ENCODE measurements around the gene RETREG1. TPM values are rescaled to one million over a fixed set of nuclear protein-coding genes. Genes with fewer than 3 reads are reported as not detected.
"Not testable (repeated sequence)": the region's sequence is repeated elsewhere in the genome, so short reads cannot be mapped to it uniquely, and the experiment has no call there.

RETREG1 gene
- total RNA-seq, 6 donors from 2014 or later, result 17.6 to 50.2 (median 28.3) TPM

GRCh38 chr5:16480144-16480543 is 136.7 kb downstream of the RETREG1 start:
- H3K4me3 ChIP-seq, result no peak overlapping the region
- no peaks in the 10 kb centered on the region for H3K36me3 ChIP-seq
- no peaks in the 10 kb centered on the region for H3K4me1 ChIP-seq
- no peak for ATAC-seq (ENCODE audit: low FRiP score in 2 of 2)
- H3K9me3 ChIP-seq, result no peaks in the 10 kb centered on the region
- no peaks in the 10 kb centered on the region for H3K27me3 ChIP-seq
- DNase-seq, result no peak
- TF ChIP-seq, protein P1, sequence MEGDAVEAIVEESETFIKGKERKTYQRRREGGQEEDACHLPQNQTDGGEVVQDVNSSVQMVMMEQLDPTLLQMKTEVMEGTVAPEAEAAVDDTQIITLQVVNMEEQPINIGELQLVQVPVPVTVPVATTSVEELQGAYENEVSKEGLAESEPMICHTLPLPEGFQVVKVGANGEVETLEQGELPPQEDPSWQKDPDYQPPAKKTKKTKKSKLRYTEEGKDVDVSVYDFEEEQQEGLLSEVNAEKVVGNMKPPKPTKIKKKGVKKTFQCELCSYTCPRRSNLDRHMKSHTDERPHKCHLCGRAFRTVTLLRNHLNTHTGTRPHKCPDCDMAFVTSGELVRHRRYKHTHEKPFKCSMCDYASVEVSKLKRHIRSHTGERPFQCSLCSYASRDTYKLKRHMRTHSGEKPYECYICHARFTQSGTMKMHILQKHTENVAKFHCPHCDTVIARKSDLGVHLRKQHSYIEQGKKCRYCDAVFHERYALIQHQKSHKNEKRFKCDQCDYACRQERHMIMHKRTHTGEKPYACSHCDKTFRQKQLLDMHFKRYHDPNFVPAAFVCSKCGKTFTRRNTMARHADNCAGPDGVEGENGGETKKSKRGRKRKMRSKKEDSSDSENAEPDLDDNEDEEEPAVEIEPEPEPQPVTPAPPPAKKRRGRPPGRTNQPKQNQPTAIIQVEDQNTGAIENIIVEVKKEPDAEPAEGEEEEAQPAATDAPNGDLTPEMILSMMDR (IDR thresholded peaks at IDR 0.05), result no peak
- no peak for TF ChIP-seq EP300 (IDR thresholded peaks at IDR 0.05)
- no peak overlapping the region for H3K27ac ChIP-seq

DNA sequence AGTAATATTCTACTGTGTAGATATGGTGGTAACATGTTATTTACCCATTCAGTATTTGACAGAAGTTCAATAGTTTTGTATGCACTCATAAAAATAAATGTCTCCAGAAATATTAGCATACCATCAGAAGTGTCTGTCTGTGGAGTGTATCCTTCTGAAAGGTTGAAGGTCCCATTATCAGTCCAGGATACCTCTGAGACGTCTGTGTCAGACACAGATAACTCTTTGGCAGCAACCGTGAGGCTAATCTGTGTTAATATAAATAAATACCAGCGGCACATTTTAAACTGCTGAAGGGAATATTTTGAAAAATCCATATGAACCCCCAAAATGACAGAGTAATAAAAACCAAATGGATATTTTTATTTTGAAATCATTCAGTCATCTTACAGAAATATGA is 139.3 kb downstream of the RETREG1 start:
- DNase-seq, result no peak
- no peak for TF ChIP-seq EP300 (IDR thresholded peaks at IDR 0.05)
- TF ChIP-seq POLR2AphosphoS5 (IDR thresholded peaks at IDR 0.05), result no peak
- TF ChIP-seq POLR2A (IDR thresholded peaks at IDR 0.05), result no peak
- TF ChIP-seq, protein P1 (IDR thresholded peaks at IDR 0.05), result no peak
- no peaks in the 10 kb centered on the region for H3K36me3 ChIP-seq
- H3K9me3 ChIP-seq, result no peaks in the 10 kb centered on the region
- ATAC-seq (ENCODE audit: low FRiP score in 2 of 2), result no peak
- 51 to 54% methylated on average over 3 of the region's 3 CpGs for WGBS, 2 donors
- H3K4me1 ChIP-seq, result no peaks in the 10 kb centered on the region
- no peaks in the 10 kb centered on the region for H3K27me3 ChIP-seq
- no peak overlapping the region for H3K27ac ChIP-seq
- no peak overlapping the region for H3K4me3 ChIP-seq

- H3K4me3 ChIP-seq; ATAC-seq (ENCODE audit: low FRiP score in 2 of 2); H3K36me3 ChIP-seq; H3K4me1 ChIP-seq; H3K27me3 ChIP-seq; H3K27ac ChIP-seq; H3K9me3 ChIP-seq; DNase-seq: not testable (repeated sequence)
- 91 to 94% methylated on average over 3 of the region's 3 CpGs for WGBS, 2 donors
These were observed 140.4 kb downstream of the RETREG1 start for GRCh38 chr5:16476417-16476816.

GRCh38 chr5:16471387-16471786 is 145.4 kb downstream of the RETREG1 start:
- ATAC-seq (ENCODE audit: low FRiP score in 2 of 2), result no peak
- no peak overlapping the region for H3K4me3 ChIP-seq
- no peaks in the 10 kb centered on the region for H3K36me3 ChIP-seq
- DNase-seq, result no peak
- peaks cover 15 to 20% (median 16%) of the 10 kb centered on the region in 4 donors for H3K4me1 ChIP-seq
- H3K27me3 ChIP-seq, result no peaks in the 10 kb centered on the region
- TF ChIP-seq, protein P1 (IDR thresholded peaks at IDR 0.05), result no peak
- no peak for TF ChIP-seq EP300 (IDR thresholded peaks at IDR 0.05)
- no peak for TF ChIP-seq POLR2A (IDR thresholded peaks at IDR 0.05)
- TF ChIP-seq POLR2AphosphoS5 (IDR thresholded peaks at IDR 0.05), result no peak
- no peaks in the 10 kb centered on the region for H3K9me3 ChIP-seq
- no peak overlapping the region for H3K27ac ChIP-seq
- WGBS, 2 donors, result 32 to 41% methylated on average over 3 of the region's 3 CpGs

DNA sequence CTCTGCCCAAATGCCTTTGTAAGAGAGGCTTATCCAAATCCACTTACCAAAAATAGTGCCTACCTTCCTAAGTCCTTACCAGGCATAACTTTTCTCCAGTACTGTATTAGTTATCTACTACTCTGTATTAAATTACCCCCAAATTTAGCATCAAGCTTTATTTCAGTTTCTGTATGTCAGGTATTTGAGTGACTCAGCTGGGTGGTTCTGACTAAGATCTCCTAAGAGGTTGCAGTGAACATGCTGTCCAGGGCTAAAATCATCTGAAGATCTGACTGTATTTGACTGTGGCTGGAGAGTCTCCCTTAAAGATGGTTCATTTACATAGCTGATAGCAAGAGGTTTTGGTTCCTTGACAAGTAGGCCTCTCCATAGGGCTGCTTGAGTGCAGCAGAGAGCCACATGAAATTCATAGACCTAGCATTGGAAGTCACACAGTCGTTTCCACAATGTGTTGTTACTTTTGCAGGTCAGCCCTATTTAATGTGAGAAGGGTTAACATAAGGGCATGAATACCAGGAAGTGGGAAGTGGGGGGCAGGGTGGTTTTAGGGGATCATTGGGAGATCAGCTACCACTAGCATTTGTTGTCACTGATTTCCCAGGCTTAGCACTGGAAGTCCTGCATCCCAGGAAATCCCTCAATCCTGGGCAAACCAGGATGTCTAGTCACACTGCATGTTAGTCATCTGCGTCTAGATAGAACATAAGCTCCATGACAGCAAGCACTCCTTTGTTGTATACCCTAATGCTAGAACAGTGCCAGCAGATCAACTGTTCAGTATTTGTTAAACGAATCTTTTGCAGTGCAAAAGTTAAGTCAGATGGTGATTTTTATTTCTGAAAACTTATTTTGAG is 149.2 kb downstream of the RETREG1 start:
- no peak for ATAC-seq (ENCODE audit: low FRiP score in 2 of 2)
- WGBS, 2 donors, result 66 to 80% methylated on average over 3 of the region's 3 CpGs
- Histone ChIP-seq H3K9me3 (no peaks in the 10 kb centered on the region), H3K4me3 (no peak overlapping the region), H3K36me3 (peaks cover 3 to 9% (median 8%) of the 10 kb centered on the region in 4 donors), H3K4me1 (peaks cover 31 to 46% (median 36%) of the 10 kb centered on the region in 4 donors), H3K27ac (peak overlapping the region in 1 of 4 donors; percentile 11), H3K27me3 (no peaks in the 10 kb centered on the region)
- TF ChIP-seq, protein P1 (IDR thresholded peaks at IDR 0.05), result no peak
- no peak for TF ChIP-seq POLR2AphosphoS5 (IDR thresholded peaks at IDR 0.05)
- TF ChIP-seq EP300 (IDR thresholded peaks at IDR 0.05), result no peak
- TF ChIP-seq POLR2A (IDR thresholded peaks at IDR 0.05), result no peak
- no peak for DNase-seq
